CD8-positive, alpha-beta memory T cell (primary cell): Measurements from ENCODE around the gene ENO2. TPM values are rescaled to one million over a fixed set of nuclear protein-coding genes. Genes with fewer than 3 reads are reported as not detected.
A peak's percentile ranks its signal among the peaks of the same experiment; 100 is the strongest.

ENCODE experiments used
- CTCF ChIA-PET: fragments of 350-600 bp; sonication (Branson Sonifier 250); formaldehyde crosslinking; loops from one replicate; lab custom pipeline; 2021; ENCODE audit warnings: antibody characterized with exemption; lab: Charles Lee
- POLR2A ChIA-PET: fragments of 350-600 bp; sonication (Branson Sonifier 250); formaldehyde crosslinking; loops from one replicate; lab custom pipeline; 2021; ENCODE audit warnings: antibody characterized with exemption; lab: Charles Lee
- DNase-seq, 5 donors: peaks; one replicate each; pipeline versions ENCODE4 v3.0.0 to v3.0.0-alpha.2; 2020 to 2022; ENCODE audit warnings: mixed read lengths in 1 of 5
- H3K27ac ChIP-seq: one replicate; pipeline ENCODE4 v1.7.0; 2013; ENCODE audit warnings: low read depth, mild to moderate bottlenecking, low read length, moderate library complexity
- H3K27me3 ChIP-seq: 2 replicates; pipeline ENCODE4 v1.7.0; 2013; ENCODE audit warnings: low read length, mild to moderate bottlenecking; ENCODE audit not compliant: insufficient read depth, poor library complexity, severe bottlenecking
- H3K36me3 ChIP-seq: 2 replicates; pipeline ENCODE4 v1.7.0; 2013; ENCODE audit warnings: mild to moderate bottlenecking, low read length, moderate library complexity; ENCODE audit not compliant: insufficient read depth
- H3K4me1 ChIP-seq: 2 replicates; pipeline ENCODE4 v1.7.0; 2013; ENCODE audit warnings: mild to moderate bottlenecking, low read length, moderate library complexity; ENCODE audit not compliant: insufficient read depth
- H3K4me3 ChIP-seq: 2 replicates; pipeline ENCODE4 v1.7.0; 2013; ENCODE audit warnings: mild to moderate bottlenecking, low read length
- H3K9me3 ChIP-seq: 2 replicates; pipeline ENCODE4 v1.7.0; 2013; ENCODE audit warnings: mild to moderate bottlenecking, low read length
- H3K27ac Mint-ChIP-seq, 8 donors: one replicate each; pipeline ENCODE4 v1.8.0; 2020 to 2021; ENCODE audit warnings: mixed read lengths in 8 of 8, mild to moderate bottlenecking in 6 of 8, inconsistent platforms in 3 of 8, moderate library complexity in 3 of 8
- H3K27me3 Mint-ChIP-seq, 2 donors: one replicate each; pipeline ENCODE4 v1.8.0; 2020 to 2021; ENCODE audit warnings: mixed read lengths in 2 of 2, mild to moderate bottlenecking in 1 of 2, moderate library complexity in 1 of 2
- H3K36me3 Mint-ChIP-seq, 3 donors: one replicate each; pipeline ENCODE4 v1.8.0; 2020 to 2021; ENCODE audit warnings: mixed read lengths in 3 of 3, inconsistent platforms in 1 of 3, mild to moderate bottlenecking in 1 of 3
- H3K4me1 Mint-ChIP-seq, 3 donors: one replicate each; pipeline ENCODE4 v1.8.0; 2020 to 2021; ENCODE audit warnings: mixed read lengths in 3 of 3, inconsistent platforms in 1 of 3, mild to moderate bottlenecking in 1 of 3
- H3K4me3 Mint-ChIP-seq, 7 donors: one replicate each; pipeline ENCODE4 v1.8.0; 2020 to 2021; ENCODE audit warnings: mixed read lengths in 7 of 7, mild to moderate bottlenecking in 6 of 7, moderate library complexity in 4 of 7, inconsistent platforms in 2 of 7
- H3K9me3 Mint-ChIP-seq, 5 donors: one replicate each; pipeline ENCODE4 v1.8.0; 2020 to 2022; ENCODE audit warnings: mixed read lengths in 5 of 5, mild to moderate bottlenecking in 3 of 5, moderate library complexity in 2 of 5, inconsistent platforms in 1 of 5
- polyA plus RNA-seq: library from polyadenylated mRNA; unstranded; fragments of 300-500 nt; fragmentation: Illumina TruSeq; gene quantifications from one replicate; pipeline ENCODE4 v1.2.3, GENCODE V29; 2021
- total RNA-seq, 2 experiments: library from RNA; stranded (reverse); gene quantifications; one replicate each; pipeline ENCODE4 v1.2.3, GENCODE V29; 2021

ENO2 gene
- total and polyA plus RNA-seq, 3 experiments from 2014 or later, result 36.4 to 131 (median 125) TPM

DNA sequence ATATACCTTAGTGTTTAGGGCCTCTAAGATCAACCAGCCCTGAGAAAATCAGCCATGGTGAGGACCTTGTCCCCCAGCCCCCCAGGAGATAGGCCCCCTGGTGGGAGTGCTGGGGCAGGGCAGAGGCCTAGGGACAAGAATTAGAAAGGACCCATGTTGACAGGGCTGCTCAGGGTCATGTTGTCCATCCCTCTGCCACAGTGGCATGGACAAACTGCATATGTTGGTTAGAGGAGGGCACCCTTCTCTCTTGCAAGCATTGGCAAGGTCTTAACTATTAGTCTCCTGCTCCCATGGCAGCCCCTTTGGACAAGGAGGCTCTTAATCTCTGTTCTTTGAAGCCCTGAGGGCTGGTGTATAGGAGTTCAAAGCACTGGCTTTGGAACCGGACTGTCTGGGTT is 36.0 kb downstream of the ENO2 start:
- POLR2A ChIA-PET, result interaction anchor here (0.6 to 10.6 kb wide), 5 partner anchors 10 to 19 kb away, joined by 3 to 481 read pairs (median 6); no protein-coding TSS in a partner anchor
- Histone ChIP-seq H3K9me3 (no peaks in the 10 kb centered on the region), H3K36me3 (peaks cover 9% of the 10 kb centered on the region), H3K27me3 (no peaks in the 10 kb centered on the region), H3K4me3 (peak overlapping the region; percentile 88), H3K4me1 (peaks cover 76% of the 10 kb centered on the region), H3K27ac (peak overlapping the region; percentile 71)
- CTCF ChIA-PET, result interaction anchor here (0.7 to 22.6 kb wide), 6 partner anchors 10 to 163 kb away, joined by 3 to 815 read pairs (median 6); no protein-coding TSS in a partner anchor
- DNase-seq, result peak in 1 of 5 donors; percentile 56
- H3K4me1 Mint-ChIP-seq, result peaks cover 74 to 89% (median 81%) of the 10 kb centered on the region in 3 donors
- H3K4me3 Mint-ChIP-seq, result peak overlapping the region; percentile 95 to 99 (median 99)
- H3K9me3 Mint-ChIP-seq, result peaks cover 0 to 3% (median 0%) of the 10 kb centered on the region in 5 donors
- peak overlapping the region; percentile 94 to 100 (median 97) for H3K27ac Mint-ChIP-seq
- peaks cover 0 to 38% (median 5%) of the 10 kb centered on the region in 3 donors for H3K36me3 Mint-ChIP-seq
- no peaks in the 10 kb centered on the region for H3K27me3 Mint-ChIP-seq

DNA sequence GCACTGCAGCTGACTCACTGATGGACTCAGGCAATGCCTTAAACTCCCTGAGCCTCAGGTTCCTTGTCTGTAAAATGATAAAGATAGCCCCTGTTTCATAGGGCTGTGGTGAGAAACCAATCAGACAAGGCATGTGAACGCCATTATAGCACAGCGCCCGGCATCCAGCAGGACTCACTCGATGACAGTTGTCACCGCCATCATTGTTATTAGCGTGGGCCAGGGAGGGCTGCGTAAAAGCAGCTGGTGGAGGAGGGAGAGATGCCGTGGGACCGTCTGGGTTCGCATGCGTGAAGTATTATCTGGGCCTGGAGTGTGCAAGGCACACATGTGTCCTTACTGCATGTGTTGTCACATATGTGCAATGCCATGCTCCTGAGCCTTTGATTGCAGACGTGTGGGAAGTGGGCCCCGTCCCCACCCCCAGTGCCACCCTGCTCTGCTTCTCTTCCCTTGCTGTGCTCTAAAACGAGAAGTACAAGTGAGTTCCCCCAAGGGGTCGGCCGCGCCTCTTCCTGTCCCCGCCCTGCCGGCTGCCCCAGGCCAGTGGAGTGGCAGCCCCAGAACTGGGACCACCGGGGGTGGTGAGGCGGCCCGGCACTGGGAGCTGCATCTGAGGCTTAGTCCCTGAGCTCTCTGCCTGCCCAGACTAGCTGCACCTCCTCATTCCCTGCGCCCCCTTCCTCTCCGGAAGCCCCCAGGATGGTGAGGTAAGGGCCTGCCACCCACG is 36.6 kb downstream of the ENO2 start, which contains the start of gene PTPN6:
Gene PTPN6, plus strand, starts transcription at position 546 of the 730 bp plus-strand sequence. Its CDS starts 157 bp downstream, at position 703.
- H3K9me3 ChIP-seq, result no peaks in the 10 kb centered on the region
- H3K27me3 Mint-ChIP-seq, result no peaks in the 10 kb centered on the region
- peaks cover 0 to 43% (median 5%) of the 10 kb centered on the region in 3 donors for H3K36me3 Mint-ChIP-seq
- peak within 1 kb of the TSS; percentile 95 to 99 (median 99) for H3K4me3 Mint-ChIP-seq
- peaks cover 74 to 89% (median 81%) of the 10 kb centered on the region in 3 donors for H3K4me1 Mint-ChIP-seq
- ChIA-PET CTCF (interaction anchor here (1.2 to 22.6 kb wide), 8 partner anchors 9 to 157 kb away, joined by 4 to 815 read pairs (median 4); no protein-coding TSS in a partner anchor), POLR2A (interaction anchor here (1.4 to 10.6 kb wide), 3 partner anchors 9 to 15 kb away, joined by 4 to 481 read pairs (median 6); no protein-coding TSS in a partner anchor)
- H3K9me3 Mint-ChIP-seq, result peaks cover 0 to 3% (median 0%) of the 10 kb centered on the region in 5 donors
- H3K27ac Mint-ChIP-seq, result peak within 1 kb of the TSS; percentile 94 to 100 (median 98)
- H3K4me3 ChIP-seq, result peak within 1 kb of the TSS; percentile 88
- peaks cover 9% of the 10 kb centered on the region for H3K36me3 ChIP-seq
- peaks cover 76% of the 10 kb centered on the region for H3K4me1 ChIP-seq
- H3K27ac ChIP-seq, result peak within 1 kb of the TSS; percentile 71
- no peaks in the 10 kb centered on the region for H3K27me3 ChIP-seq
- DNase-seq, result peak in 4 of 5 donors; percentile 37 to 77 (median 62)

DNA sequence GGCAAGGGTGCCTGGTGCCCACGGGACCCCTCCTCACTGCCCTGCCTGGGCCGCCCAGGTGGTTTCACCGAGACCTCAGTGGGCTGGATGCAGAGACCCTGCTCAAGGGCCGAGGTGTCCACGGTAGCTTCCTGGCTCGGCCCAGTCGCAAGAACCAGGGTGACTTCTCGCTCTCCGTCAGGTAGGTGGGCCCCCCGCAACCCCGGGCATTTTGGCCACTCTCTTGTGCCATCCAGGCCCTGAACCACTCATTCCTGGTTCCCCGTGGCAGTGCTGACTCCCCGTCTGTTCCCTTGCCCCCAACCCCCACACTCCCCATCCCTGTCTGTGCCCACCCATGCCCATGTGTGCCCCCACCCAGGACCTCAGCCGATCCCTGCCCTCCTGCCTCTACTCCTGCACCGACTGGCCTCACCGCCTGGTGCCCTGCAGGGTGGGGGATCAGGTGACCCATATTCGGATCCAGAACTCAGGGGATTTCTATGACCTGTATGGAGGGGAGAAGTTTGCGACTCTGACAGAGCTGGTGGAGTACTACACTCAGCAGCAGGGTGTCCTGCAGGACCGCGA is 37.3 kb downstream of the ENO2 start:
- H3K9me3 Mint-ChIP-seq, result peaks cover 0 to 3% (median 0%) of the 10 kb centered on the region in 5 donors
- peaks cover 74 to 89% (median 81%) of the 10 kb centered on the region in 3 donors for H3K4me1 Mint-ChIP-seq
- no peaks in the 10 kb centered on the region for H3K9me3 ChIP-seq
- H3K27ac ChIP-seq, result peak overlapping the region; percentile 71
- H3K4me3 Mint-ChIP-seq, result peak overlapping the region; percentile 95 to 99 (median 99)
- peak overlapping the region; percentile 88 for H3K4me3 ChIP-seq
- no peaks in the 10 kb centered on the region for H3K27me3 Mint-ChIP-seq
- DNase-seq, result peak in 1 of 5 donors; percentile 66
- no peaks in the 10 kb centered on the region for H3K27me3 ChIP-seq
- H3K27ac Mint-ChIP-seq, result peak overlapping the region; percentile 90 to 99 (median 96)
- peaks cover 0 to 49% (median 5%) of the 10 kb centered on the region in 3 donors for H3K36me3 Mint-ChIP-seq
- peaks cover 76% of the 10 kb centered on the region for H3K4me1 ChIP-seq
- CTCF ChIA-PET, result interaction anchor here (0.9 to 22.6 kb wide), 10 partner anchors 8 to 157 kb away, joined by 3 to 815 read pairs (median 4); partner anchors contain the start of genes C12orf57 and RNU7-1
- H3K36me3 ChIP-seq, result peaks cover 11% of the 10 kb centered on the region
- POLR2A ChIA-PET, result interaction anchor here (0.9 to 10.6 kb wide), 8 partner anchors 8 to 100 kb away, joined by 3 to 481 read pairs (median 4); partner anchors contain the start of genes C12orf57, CDCA3, RNU7-1 and USP5

DNA sequence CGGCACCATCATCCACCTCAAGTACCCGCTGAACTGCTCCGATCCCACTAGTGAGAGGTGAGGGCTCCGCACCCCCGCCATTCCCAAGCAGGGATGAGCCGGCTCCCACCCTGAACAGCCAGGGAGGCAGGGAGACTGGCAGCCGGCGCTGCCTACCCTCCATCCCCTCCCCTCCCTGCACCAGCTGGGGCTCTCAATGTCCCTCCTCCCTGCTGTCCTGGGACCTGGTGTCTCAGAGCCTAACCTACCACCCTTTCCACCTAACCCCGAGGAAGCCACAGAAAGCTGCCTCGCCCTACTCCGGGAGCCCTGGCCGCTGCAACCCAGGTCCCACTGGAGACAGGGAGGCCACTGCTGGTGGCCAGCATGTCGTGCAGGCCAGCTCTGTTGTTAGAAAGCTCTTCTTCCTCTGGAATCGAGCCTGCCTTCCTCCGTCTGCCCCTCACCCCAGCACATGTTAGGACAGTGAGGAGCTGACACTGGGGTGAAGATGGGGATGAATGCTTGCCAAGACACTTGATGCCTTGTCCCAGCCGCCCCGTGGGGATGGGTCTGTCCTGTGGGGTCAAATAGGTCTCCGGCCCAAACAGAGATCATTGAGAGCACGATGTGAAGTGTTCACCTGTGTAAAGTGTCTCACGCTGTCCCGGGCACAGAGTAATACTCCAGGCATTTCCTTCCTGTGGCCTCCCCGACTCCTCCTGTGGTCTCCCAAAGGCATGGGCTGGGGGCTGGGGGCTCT is 37.9 kb downstream of the ENO2 start:
- H3K4me1 Mint-ChIP-seq, result peaks cover 75 to 89% (median 81%) of the 10 kb centered on the region in 3 donors
- Histone ChIP-seq H3K27ac (peak overlapping the region; percentile 71), H3K4me3 (peak overlapping the region; percentile 88), H3K27me3 (no peaks in the 10 kb centered on the region), H3K9me3 (no peaks in the 10 kb centered on the region), H3K4me1 (peaks cover 76% of the 10 kb centered on the region), H3K36me3 (peaks cover 18% of the 10 kb centered on the region)
- peak overlapping the region; percentile 94 to 99 (median 97) for H3K27ac Mint-ChIP-seq
- H3K27me3 Mint-ChIP-seq, result no peaks in the 10 kb centered on the region
- ChIA-PET POLR2A (interaction anchor here (0.9 to 10.6 kb wide), 7 partner anchors 8 to 101 kb away, joined by 3 to 481 read pairs (median 4); partner anchors contain the start of genes C12orf57, CDCA3, RNU7-1 and USP5), CTCF (interaction anchor here (0.9 to 22.6 kb wide), 9 partner anchors 8 to 61 kb away, joined by 3 to 815 read pairs (median 5); partner anchors contain the start of genes C12orf57 and RNU7-1)
- peaks cover 0 to 3% (median 0%) of the 10 kb centered on the region in 5 donors for H3K9me3 Mint-ChIP-seq
- DNase-seq, result peak in 1 of 5 donors; percentile 53
- H3K36me3 Mint-ChIP-seq, result peaks cover 0 to 55% (median 10%) of the 10 kb centered on the region in 3 donors
- H3K4me3 Mint-ChIP-seq, result peak overlapping the region; percentile 95 to 99 (median 99)

DNA sequence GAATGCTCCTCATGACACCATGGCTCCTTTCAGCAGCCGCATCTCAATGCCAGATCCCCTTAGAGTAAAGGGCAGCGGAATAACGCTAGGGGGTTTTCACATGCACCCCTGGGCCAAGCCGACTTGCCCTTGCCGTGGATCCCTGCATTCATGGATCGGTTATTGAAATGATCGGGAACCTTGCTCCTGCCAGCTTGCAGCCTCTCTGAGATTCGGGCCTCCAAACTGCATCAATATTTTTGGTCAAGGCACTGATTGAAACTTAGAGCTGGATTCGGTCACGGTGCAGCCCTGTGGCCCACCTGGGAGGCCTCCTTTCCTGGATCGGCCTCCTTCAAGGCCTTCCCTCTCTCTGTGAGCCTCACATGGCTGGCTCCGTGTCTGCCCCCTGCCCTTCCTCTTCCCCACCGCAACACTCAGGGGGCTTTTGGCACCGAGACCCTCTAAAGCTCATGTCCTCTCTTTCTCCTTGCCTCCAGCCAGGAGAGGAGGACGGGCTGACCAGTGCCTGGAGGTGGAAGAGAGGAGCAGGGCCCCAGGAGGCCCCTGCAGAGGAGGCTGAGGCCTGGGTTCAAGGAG is 38.6 kb downstream of the ENO2 start:
- H3K27ac ChIP-seq, result peak overlapping the region; percentile 71
- Mint-ChIP-seq H3K27me3 (no peaks in the 10 kb centered on the region), H3K36me3 (peaks cover 0 to 61% (median 10%) of the 10 kb centered on the region in 3 donors), H3K4me3 (peak overlapping the region; percentile 95 to 99 (median 99)), H3K27ac (peak overlapping the region; percentile 94 to 99 (median 97)), H3K4me1 (peaks cover 75 to 89% (median 81%) of the 10 kb centered on the region in 3 donors), H3K9me3 (peaks cover 0 to 3% (median 0%) of the 10 kb centered on the region in 5 donors)
- ChIA-PET CTCF (interaction anchor here (0.7 to 22.6 kb wide), 7 partner anchors 7 to 80 kb away, joined by 3 to 815 read pairs (median 8); partner anchors contain the start of genes C12orf57, RNU7-1 and SPSB2), POLR2A (interaction anchor here (0.6 to 10.6 kb wide), 6 partner anchors 7 to 125 kb away, joined by 3 to 481 read pairs (median 4); partner anchors contain the start of genes C12orf57, CDCA3, RNU7-1 and USP5)
- peak overlapping the region; percentile 88 for H3K4me3 ChIP-seq
- H3K36me3 ChIP-seq, result peaks cover 24% of the 10 kb centered on the region
- peak in 1 of 5 donors; percentile 45 for DNase-seq
- H3K9me3 ChIP-seq, result no peaks in the 10 kb centered on the region
- peaks cover 76% of the 10 kb centered on the region for H3K4me1 ChIP-seq
- no peaks in the 10 kb centered on the region for H3K27me3 ChIP-seq

DNA sequence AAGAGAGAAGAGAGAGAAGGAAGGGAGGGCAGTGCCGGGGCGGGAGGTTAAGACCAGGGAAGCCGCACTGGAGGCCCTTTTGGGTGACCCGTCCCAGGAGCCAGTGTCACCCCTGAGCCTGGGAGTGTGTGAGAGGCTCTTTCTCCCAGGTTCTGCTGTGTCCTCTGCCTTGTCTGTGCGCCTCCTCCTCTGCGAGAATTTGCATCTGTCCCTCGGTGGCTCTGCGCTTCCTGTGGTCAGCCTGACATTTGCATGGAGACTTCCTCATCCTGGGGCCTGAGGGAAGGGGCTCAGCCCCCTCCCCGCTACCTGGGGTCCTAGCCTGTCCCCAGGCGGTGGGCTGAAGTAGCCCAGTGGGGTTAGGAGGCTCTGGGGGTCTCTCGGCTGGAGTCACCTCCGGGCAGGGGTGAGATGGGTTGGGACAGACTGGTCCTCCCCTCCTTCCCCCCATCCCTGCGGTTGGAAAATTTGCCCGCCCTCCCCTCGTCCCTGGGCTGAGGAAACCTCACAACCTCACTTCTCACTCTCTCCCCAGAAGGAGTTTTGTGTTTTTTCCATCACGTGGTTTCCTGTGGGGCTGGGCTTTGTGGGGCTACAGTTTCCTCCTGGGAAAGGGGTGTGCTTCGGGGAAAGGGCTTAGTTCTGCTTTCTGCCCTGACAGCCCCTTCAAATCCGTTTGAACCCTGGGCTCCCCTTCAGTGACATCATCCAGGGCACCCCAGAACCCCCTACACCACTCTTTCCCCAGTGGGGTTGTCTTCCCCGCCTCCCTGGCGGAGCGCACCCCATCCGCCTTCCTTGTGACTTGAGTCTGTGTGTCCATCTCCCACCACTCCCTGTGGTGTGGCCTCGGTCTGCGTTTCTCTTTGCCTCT is 39.3 kb downstream of the ENO2 start:
- Mint-ChIP-seq H3K36me3 (peaks cover 6 to 68% (median 10%) of the 10 kb centered on the region in 3 donors), H3K27ac (peak overlapping the region; percentile 94 to 99 (median 97)), H3K27me3 (no peaks in the 10 kb centered on the region), H3K4me3 (peak overlapping the region; percentile 95 to 99 (median 99)), H3K4me1 (peaks cover 79 to 89% (median 81%) of the 10 kb centered on the region in 3 donors), H3K9me3 (peaks cover 0 to 3% (median 0%) of the 10 kb centered on the region in 5 donors)
- ChIA-PET POLR2A (interaction anchor here (0.6 to 13.3 kb wide), 4 partner anchors 6 to 126 kb away, joined by 3 to 481 read pairs (median 8); partner anchors contain the start of genes C12orf57, CDCA3, PTPN6 and RNU7-1), CTCF (interaction anchor here (0.7 to 22.6 kb wide), 6 partner anchors 7 to 81 kb away, joined by 3 to 815 read pairs (median 15); partner anchors contain the start of genes C12orf57, PTPN6, RNU7-1 and SPSB2)
- Histone ChIP-seq H3K9me3 (no peaks in the 10 kb centered on the region), H3K27me3 (no peaks in the 10 kb centered on the region), H3K36me3 (peaks cover 32% of the 10 kb centered on the region), H3K4me3 (peak overlapping the region; percentile 88), H3K27ac (peak overlapping the region; percentile 68), H3K4me1 (peaks cover 76% of the 10 kb centered on the region)
- peak; percentile 79 to 92 (median 80) for DNase-seq
